H1 (cell line): ENCODE measurements around the gene ABL1. TPM values are rescaled to one million over a fixed set of nuclear protein-coding genes. Genes with fewer than 3 reads are reported as not detected.

Experiments used
- ASH2L ChIP-seq: fragments of 200-600, 300-600 bp; sonication (generic); IDR thresholded peaks from one replicate; pipeline ENCODE4 v1.7.1; 2017; ENCODE audit warnings: low read length
- BCL11A ChIP-seq, 2 experiments: IDR thresholded peaks; one replicate each; pipeline ENCODE4 v1.6.1; 2011; ENCODE audit warnings: low read depth in 2 of 2, low read length in 2 of 2, mild to moderate bottlenecking in 2 of 2
- EP300 ChIP-seq, 2 experiments: IDR thresholded peaks; 1 replicate in 1 of 2; 2 replicates in 1 of 2; pipeline ENCODE4 v1.6.1; 2011 to 2012; ENCODE audit warnings: low read depth in 2 of 2, low read length in 2 of 2, mild to moderate bottlenecking in 2 of 2, borderline replicate concordance in 1 of 2, inconsistent platforms in 1 of 2, moderate library complexity in 1 of 2
- HDAC6 ChIP-seq: IDR thresholded peaks from one replicate; pipeline ENCODE4 v1.7.1; 2012; ENCODE audit warnings: low read depth, mild to moderate bottlenecking, inconsistent platforms, low read length, moderate library complexity
- POLR2AphosphoS5 ChIP-seq: IDR thresholded peaks from 2 replicates; pipeline ENCODE4 v1.6.1; 2011; ENCODE audit warnings: low read depth, low read length
- RXRA ChIP-seq: IDR thresholded peaks from 2 replicates; pipeline ENCODE4 v1.6.1; 2011; ENCODE audit warnings: low read depth, mild to moderate bottlenecking, low read length, moderate library complexity; ENCODE audit not compliant: insufficient read depth
- polyA plus RNA-seq, 7 experiments: library from polyadenylated mRNA; depleted of rRNA in 3 of 7; stranded (reverse) in 5 of 7; unstranded in 2 of 7; fragments of >200 nt in 5 of 7; fragments of 200-250 nt in 2 of 7; gene quantifications; 1 replicate in 5 of 7; 2 replicates in 1 of 7; 4 replicates in 1 of 7; pipeline versions ENCODE4 v1.2.1 to v1.2.3, GENCODE V29; 2011 to 2013; ENCODE audit warnings: missing spikeins in 2 of 7, mixed read lengths in 2 of 7
- total RNA-seq: library from RNA; stranded (reverse); fragmentation: NEBNext Ultra II Directional; extraction: Animal tissue kit (Norgen Biotek cat#: 25700); gene quantifications from 2 replicates; pipeline ENCODE4 v1.2.1, GENCODE V29; 2021
- TF ChIP-seq, protein P1 (sequence below): IDR thresholded peaks from 2 replicates; pipeline ENCODE4 v1.6.1; 2011; ENCODE audit warnings: low read depth, mild to moderate bottlenecking, low read length; ENCODE audit not compliant: insufficient read depth

ABL1 gene
- total and polyA plus RNA-seq, 2 of the 8 experiments (the other 6 are each of a cell fraction or from before 2014, with no cell fraction given) = 35.3 to 104 TPM

DNA sequence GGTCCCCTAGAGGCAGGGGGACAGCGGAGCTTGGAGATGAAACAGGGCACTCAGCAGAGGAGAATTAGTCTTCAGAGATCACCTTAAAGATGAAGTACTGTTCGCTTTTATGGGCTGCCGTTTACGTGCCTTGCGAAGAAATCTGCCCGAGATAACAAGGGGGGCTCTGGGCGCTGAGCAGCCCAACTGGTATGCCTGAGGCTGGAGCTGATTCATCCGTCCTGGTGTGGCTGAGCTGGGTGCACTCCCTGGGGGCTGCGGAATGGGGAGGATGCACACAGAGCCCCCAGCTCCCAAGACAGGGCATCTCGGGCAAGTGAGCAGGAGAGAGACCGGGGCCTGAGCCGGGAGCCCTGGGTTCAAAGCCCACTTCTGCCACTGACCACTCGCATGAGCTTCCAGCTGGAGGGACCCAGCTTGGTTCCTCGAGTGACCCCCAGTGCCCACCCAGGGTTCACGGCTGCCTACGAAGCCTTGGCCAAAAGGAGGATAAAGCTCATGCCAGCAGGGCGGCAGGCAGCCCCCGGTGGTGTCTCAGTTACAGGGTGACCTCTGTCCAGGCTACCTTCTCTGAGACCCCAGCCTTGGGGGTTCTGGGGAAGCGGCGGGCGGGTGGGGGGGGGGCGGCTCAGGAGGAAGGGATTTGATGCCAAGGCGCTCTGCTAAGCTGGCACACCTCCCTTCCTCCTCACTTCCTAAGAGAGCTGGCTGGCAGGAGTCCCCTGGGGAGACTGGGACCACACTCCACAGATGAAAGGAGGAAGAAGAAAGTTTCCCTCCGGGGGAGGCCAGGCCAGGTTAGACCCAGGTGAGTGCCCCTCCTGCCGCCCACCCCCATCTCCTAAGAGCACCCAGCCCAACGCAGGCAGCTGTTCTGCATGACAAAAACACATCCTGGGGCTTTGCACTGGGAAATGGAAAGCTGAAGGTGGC, 98.3 kb downstream of the ABL1 start (continued):
- TF ChIP-seq HDAC6 (no peak), ASH2L (no peak), POLR2AphosphoS5 (no peak), EP300 (IDR thresholded peaks at IDR 0.05; ENCODE audit: borderline replicate concordance in 1 of 2, low read depth in 2 of 2, low read length in 2 of 2) (no peak), BCL11A (IDR thresholded peaks at IDR 0.05; ENCODE audit: low read depth in 2 of 2, low read length in 2 of 2) (no peak), RXRA (no peak)
- TF ChIP-seq, protein P1, sequence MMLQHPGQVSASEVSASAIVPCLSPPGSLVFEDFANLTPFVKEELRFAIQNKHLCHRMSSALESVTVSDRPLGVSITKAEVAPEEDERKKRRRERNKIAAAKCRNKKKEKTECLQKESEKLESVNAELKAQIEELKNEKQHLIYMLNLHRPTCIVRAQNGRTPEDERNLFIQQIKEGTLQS = no peak
